ENCODE data around the gene PLEKHJ1. TPM values are rescaled to one million over a fixed set of nuclear protein-coding genes. Genes with fewer than 3 reads are reported as not detected.

The PLEKHJ1 gene
- total and polyA plus RNA-seq, 2 of the 13 experiments (the other 11 are each of a cell fraction or from before 2014, with no cell fraction given): 70.5 to 130 TPM

GRCh38 chr19:2235381-2236063, 607 bp downstream of the PLEKHJ1 start (continued):
- TF ChIP-seq ZNF691 (CRISPR knock-in tag; IDR thresholded peaks at IDR 0.05; ENCODE audit: borderline replicate concordance, low read depth): no peak
- TF ChIP-seq MZF1 (CRISPR knock-in tag; IDR thresholded peaks at IDR 0.05; ENCODE audit: borderline replicate concordance): 0 out of 2 replicates have a peak, but pooled peaks have one; percentile 28
- TF ChIP-seq TRAFD1 (CRISPR knock-in tag; IDR thresholded peaks at IDR 0.05; ENCODE audit: borderline replicate concordance): no peak
- peak; percentile 31; the same call in 1 of the 2 replicates for TF ChIP-seq TARDBP (CRISPR knock-in tag; IDR thresholded peaks at IDR 0.05)
- TF ChIP-seq THRA (CRISPR knock-in tag; IDR thresholded peaks at IDR 0.05; ENCODE audit: borderline replicate concordance): peak; percentile 70; the same call in 1 of the 2 replicates
- TF ChIP-seq HOXA7 (CRISPR knock-in tag; IDR thresholded peaks at IDR 0.05): 0 out of 2 replicates have a peak, but pooled peaks have one; percentile 45
- TF ChIP-seq ZNF607 (CRISPR knock-in tag; IDR thresholded peaks at IDR 0.05; ENCODE audit: borderline replicate concordance): no peak
- TF ChIP-seq FOXJ3 (CRISPR knock-in tag; IDR thresholded peaks at IDR 0.05; ENCODE audit: borderline replicate concordance): 0 out of 2 replicates have a peak, but pooled peaks have one; percentile 25
- no peak for TF ChIP-seq MLX (CRISPR knock-in tag; IDR thresholded peaks at IDR 0.05)
- no peak for TF ChIP-seq ZBTB8A (CRISPR knock-in tag; IDR thresholded peaks at IDR 0.05; ENCODE audit: borderline replicate concordance, low read depth)
- no peak for TF ChIP-seq LCORL (IDR thresholded peaks at IDR 0.05)
- peak; percentile 61 for TF ChIP-seq LCORL (CRISPR knock-in tag; IDR thresholded peaks at IDR 0.05)
- peak; percentile 32; the same call in 1 of the 2 replicates for TF ChIP-seq UBTF (CRISPR knock-in tag; IDR thresholded peaks at IDR 0.05)
- peak; percentile 22; the same call in 1 of the 2 replicates for TF ChIP-seq ETV5 (CRISPR knock-in tag; IDR thresholded peaks at IDR 0.05; ENCODE audit: borderline replicate concordance)
- TF ChIP-seq SOX13 (IDR thresholded peaks at IDR 0.05): peak; percentile 47; the same call in 1 of the 2 replicates
- peak in 1 of 2 experiments; percentile 91; a peak in 2 of 4 replicates for TF ChIP-seq SOX13 (CRISPR knock-in tag; conservative IDR thresholded peaks at IDR 0.05 in 1 of 2, IDR thresholded peaks at IDR 0.05 in 1 of 2)
- no peak for TF ChIP-seq GATA4 (IDR thresholded peaks at IDR 0.05; ENCODE audit: borderline replicate concordance, low read depth)
- no peak for TF ChIP-seq TIGD3 (CRISPR knock-in tag; IDR thresholded peaks at IDR 0.05; ENCODE audit: borderline replicate concordance)
